Left forelimb (tissue), 1 donor: ENCODE data around the gene ZNF75A.
A peak's percentile ranks its signal among the peaks of the same experiment; 100 is the strongest.
"Not testable (repeated sequence)": the region's sequence is repeated elsewhere in the genome, so short reads cannot be mapped to it uniquely, and the experiment has no call there.

Source experiments
- DNase-seq: peaks from one replicate; pipeline ENCODE4 v3.0.0-alpha.2; 2018; ENCODE audit warnings: low spot score

ZNF75A gene

DNA sequence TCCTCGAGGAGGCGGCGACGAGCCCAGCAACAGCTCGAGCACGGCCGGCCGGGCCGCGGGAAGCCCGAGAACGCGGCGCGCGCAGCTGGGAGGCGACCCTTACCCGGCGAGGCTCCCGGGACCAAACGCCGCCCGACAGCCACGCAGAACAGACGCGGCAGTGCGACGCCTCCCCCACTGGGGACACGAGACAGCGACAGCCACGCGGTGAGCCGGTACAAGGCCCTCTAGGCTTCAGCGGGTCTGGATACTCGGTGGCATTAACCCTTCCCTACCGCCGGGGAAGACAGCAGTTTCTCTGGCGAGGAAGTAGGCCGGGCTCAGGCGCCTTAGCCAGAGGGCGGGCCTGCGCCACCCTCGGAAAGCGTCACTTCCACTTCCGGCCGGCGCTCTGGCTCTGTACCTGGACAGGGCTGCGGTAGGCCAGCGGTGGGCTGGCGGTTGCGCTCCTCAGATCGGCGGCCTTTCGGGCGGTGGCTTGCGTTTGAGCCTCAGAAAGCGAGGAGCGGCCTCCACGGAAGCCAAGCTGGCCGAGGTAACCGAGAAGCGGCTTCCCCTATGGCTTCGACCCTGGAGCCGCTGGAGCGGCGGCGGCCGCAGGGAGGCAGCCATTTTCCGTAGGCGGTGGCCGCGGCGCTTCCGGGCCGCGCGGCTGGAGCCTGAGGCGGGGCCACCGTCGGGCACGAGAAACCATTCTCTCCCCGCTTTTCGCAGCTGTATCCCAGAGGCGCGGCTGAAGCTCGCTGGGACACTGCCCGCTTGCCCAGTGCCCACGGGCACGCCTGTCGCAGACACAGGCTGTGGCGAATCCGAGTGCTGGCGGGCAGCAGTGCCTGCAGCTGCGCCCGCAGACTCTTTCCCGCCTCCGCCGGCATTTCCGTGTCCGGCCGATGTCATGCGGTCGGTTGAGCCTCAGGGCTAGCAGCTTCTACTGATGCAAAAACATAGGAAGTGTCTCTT lies at the start of gene ZNF75A, which contains the start of gene TIGD7:
Gene ZNF75A (plus strand): TSS at position 389 of the 960 bp plus-strand sequence. CDS start 2,932 bp downstream, outside the sequence.
Gene TIGD7 (minus strand): TSS at position 322 of the 960 bp plus-strand sequence. CDS start 4,816 bp downstream, outside the sequence.
- DNase-seq = peak; percentile 92

DNA sequence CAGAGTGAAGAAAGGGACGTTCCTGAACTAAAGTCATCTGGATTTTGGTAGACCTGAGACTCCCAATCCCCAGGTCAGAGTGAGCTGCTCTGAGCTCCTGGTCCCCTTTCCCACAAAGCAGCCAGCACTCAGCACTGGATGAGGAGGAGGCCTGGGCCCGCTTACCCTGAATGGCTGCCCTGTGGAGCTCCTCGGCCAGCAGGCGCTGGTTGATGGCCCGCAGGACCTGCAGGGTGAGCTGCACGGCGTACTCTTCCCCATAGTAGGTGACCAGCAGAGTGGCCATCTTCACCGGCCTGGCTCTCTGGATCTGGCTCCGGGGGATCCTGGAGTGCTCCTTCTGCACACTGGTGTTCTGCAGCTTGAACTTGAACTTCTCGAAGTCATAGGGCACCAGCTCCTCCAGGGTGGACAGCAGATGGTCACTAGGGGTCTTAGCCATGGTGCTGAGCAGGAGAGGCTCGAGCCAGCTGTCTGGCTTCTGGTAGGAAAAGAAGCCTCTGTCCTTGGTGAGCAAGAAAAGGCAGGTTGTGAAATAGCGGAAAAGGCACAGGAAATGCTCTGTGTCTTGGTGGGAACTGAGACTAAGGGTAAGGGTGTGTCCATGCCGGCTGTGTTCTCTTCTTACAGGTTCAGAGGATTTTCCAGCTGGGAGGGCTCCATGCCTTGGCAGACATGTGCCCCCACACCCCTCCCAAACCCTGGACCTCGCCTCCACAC lies 49.0 kb upstream of the ZNF75A start, which contains the start of gene MEFV:
Gene MEFV (minus strand): TSS at position 488 of the 720 bp plus-strand sequence. CDS start 46 bp downstream, at position 442.
- no peak for DNase-seq

DNA sequence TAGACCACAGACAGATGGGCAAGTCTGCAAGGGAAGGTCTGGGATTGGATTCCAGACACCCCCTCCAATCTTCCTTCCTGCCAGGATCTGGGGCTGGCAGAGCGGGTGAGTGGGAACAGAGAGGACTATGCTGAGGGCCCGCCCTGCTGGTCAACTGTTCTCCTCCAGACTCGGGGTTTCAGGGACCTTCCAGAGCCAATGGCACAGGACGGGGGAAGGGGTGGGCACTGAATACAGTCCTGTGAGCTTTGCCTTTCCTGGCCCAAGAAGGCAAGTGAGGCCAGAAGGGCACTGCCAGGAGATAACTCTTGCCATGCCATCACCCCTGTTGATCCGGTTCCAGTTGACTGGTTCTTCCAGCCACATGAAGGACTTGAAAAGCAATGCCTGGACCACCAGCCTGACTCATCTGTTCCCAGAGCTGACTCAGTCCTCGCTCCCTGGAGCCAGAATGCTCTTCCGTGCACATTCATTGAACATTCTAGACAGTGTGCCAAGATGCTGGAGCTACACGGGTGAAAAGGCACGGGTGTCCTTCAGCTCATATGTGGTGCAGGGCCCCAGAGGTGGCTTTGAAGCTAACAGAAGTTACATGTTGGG lies 48.3 kb upstream of the ZNF75A start:
- DNase-seq = no peak

DNA sequence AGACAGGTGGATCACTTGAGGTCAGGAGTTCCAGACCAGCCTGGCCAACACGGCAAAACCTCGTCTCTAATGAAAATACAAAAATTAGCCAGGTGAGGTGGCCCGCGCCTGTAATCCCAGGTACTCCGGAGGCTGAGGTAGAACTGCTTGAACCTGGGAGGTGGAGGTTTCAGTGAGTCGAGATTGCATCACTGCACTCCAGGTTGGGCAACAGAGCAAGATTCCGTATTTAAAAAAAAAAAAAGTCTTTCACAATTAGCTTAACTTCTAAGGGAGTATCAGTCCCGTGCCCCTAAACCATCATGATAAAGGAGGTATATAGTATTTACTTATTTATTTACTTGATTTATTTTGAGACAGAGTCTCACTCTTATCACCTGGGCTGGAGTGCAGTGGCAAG lies 45.5 kb upstream of the ZNF75A start:
- DNase-seq = no peak

DNA sequence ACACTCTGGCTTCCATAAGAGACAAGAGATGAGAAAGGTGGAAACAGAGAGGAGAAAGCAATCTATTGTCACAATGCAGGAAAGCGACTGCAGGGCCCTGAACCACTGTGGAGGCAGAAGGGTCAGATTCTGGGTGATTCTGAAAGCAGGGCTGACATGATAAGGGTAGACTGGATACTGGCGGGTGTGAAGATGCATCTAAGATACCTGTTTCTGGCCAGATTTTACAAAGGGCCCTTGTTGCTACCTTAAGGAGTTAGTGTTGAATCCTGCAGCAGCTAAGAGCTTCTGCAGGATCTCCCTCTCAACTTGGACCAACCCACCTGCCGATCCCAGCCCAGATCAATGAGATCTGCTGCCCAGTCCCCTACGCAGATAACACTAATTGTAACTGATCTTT lies 42.8 kb upstream of the ZNF75A start:
- DNase-seq = no peak

DNA sequence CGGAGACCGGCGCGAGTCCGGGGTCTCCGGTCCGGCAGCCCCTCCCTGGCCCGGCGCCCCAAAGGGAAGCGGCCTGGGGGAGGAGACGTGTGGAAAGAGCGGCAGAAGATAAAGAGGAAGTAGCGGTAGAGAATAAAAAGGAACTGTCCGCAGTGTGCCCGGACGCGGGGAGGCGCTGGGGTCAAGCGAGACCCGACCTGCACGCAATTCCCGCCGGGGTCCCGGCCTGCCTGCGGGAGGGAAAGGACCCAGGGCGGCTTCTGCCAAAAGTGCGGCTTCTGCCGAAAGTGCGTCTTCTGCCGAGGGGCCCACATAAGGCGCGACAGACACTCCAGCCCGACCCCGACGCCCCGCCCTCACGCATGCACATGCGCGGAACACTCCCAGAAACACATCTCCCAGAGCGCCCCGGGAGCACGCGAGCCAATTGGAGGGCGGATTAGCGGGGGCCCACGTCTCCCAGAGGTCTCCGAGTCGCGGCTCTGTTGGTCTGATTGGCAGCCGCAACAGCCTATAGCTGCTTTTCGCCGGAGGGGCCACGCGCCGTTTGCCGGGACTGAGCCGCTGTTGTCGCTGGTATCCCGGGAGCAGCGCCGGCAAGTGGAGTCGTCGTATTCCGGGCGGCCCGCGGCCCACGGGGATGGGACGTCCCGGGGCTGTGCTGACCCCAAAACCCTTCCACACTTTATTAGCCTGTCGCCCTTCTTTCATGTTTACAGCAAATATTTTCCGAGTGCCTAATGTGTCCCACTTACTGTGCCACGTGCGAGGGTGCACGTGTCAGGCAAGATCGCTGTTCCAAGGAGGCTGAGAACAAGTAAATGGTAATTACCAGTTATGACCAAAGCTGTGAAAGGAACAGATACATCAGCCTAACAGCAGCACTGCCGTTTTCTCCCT lies 40.9 kb upstream of the ZNF75A start:
- peak; percentile 98 for DNase-seq

DNA sequence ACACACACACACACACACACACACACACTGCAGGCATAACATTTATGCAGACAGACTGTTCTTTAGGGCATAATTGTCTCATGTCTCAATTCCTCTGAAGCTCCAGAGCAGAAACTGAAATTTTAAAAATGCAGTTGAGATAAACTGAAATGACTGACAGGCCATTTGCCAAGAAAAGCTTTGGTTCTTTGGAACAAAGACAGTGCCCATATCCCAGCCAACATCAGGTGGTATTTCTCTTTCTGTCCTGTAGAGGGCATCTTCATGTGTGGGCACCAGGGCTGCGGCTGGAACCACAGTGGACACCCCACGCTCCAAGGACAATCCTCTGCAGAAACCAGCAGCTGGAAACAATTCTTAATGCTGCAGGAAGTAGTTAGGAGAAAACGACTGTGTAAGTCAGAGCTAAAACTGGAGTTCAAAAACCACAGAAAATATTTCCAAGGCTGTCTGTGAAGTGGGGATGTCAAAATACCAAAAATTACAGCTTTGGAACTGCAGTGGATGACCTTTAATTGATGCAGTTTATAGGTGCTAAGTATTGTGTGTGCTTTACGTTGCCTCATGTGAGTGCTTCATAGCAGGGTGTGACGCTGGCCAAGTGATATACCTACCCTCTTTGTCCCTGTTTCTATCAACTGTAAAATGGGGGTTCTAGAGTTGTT lies 38.3 kb upstream of the ZNF75A start:
- DNase-seq = no peak

DNA sequence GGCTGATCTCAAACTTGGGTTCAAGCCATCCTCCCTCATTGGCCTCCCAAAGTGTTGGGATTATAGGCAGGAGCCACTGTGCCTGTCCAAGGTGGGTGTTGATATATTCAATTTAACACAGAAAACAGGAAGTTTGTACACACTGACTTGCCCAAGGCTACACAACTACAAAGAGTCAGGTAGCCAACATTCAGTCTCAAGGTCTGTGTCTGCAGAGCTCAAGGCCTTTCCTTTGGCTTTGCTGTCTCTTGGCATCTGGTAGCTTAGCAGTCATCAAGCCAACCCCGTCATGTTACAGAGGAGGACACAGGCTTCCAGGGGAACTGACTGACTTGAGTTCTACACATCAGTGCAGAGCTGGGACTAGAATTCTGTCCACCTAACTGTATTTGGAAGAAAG lies 37.0 kb upstream of the ZNF75A start:
- DNase-seq = no peak

DNA sequence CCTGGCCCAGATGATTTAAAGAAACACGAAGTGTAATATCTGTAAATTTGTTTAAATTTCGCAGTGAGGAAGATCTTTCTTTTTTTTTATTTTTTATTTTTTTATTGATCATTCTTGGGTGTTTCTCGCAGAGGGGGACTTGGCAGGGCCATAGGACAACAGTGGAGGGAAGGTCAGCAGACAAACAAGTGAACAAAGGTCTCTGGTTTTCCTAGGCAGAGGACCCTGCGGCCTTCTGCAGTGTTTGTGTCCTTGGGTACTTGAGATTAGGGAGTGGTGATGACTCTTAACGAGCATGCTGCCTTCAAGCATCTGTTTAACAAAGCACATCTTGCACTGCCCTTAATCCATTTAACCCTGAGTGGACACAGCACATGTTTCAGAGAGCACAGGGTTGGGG lies 34.6 kb upstream of the ZNF75A start:
- DNase-seq = not testable (repeated sequence)

DNA sequence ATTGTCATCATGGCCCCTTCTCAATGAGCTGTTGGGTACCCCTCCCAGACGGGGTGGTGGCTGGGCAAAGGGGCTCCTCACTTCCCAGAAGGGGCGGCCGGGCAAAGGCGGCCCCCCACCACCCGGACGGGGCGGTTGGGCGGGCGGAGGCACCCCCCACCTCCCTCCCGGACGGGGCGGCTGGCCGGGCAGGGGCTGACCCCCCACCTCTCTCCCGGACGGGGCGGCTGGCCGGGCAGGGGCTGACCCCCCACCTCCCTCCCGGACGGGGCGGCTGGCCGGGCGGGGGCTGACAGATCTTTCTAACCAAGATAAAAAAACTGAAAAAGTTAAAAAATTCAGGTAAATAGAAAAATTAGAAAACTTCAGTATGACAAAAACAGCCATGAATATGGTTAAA lies 34.0 kb upstream of the ZNF75A start:
- not testable (repeated sequence) for DNase-seq

DNA sequence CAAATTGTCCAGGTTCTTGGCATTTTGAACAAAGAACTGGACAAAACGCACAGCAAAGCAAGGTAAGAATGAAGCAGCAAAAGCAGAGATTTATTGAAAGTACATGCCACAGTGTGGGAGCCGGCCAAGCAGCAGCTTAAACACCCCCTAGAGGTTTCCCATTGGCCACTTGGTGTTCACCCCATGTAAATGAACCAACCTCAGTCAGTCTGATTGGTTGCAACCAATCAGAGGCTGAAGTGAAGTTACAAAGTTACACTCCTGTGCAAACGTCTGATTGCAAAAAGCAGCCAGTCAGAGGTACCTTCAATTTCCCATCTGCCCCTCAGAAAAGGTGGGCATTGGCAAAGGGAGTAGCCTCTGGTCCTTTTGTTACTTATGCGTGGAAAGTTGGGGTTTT lies 30.8 kb upstream of the ZNF75A start:
- no peak for DNase-seq

DNA sequence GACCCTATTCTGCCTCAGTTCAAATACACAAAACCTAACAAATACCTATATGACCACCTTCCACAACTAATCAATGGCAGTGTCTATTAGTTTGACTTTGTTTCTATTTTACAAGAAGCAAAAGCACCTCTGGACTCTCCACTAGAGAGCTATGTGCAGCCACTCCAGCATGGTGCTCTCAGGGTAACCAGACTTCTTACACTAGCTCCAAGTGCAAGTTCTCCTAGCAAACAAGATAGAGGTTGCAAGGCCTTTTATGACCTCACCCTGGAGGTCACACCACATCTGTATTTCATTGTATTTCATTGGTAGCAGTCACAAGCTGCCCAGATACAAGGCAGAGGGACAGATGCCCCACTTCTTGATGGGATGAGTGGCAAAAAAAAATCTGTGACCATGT lies 30.4 kb upstream of the ZNF75A start:
- DNase-seq = no peak

DNA sequence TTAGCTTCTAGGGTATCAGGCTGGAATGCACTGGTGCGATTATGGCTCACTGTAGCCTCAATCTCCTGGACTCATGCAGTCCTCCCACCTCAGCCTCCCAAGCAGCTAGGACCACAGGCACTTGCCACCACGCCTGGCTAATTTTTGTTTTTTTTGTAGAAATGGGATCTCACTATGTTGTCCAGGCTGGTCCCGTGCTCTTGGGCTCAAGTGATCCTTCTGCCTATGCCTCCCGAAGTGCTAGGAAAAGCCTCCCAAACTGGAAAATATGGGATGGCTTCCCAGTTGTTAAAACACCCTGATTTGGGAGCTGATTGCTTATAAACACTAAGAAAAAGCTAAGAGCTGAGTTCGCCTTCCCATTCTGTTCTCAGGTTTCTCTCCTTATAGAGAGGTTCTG lies 28.6 kb upstream of the ZNF75A start:
- DNase-seq = peak; percentile 15

DNA sequence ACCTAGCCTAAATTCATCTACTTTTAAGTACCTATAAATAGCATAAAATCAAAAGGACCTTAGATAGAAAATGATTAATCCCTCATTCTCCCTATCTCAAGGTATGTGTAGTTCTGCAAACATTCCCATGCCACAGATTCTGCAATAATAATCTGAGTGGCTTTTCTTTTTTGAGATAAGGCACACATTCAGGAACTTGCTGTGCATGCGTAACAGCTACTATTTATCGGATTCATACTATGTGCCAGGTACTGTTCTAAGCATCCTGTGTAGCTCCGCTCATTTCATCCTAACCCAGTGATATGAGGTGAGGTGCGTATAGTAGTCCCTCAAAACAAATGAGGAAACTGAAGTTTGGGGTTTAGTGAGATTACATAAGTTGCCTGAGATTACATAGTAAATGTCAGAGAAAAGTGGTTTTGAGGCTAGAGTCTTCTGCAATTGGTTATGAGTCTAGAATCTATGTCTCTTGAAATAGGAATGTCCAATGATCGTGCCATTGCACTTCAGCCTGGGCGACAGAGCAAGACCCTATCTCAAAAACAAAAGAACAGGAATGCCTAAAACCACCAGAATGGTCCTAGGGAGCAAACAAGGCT lies 24.0 kb upstream of the ZNF75A start:
- no peak for DNase-seq

DNA sequence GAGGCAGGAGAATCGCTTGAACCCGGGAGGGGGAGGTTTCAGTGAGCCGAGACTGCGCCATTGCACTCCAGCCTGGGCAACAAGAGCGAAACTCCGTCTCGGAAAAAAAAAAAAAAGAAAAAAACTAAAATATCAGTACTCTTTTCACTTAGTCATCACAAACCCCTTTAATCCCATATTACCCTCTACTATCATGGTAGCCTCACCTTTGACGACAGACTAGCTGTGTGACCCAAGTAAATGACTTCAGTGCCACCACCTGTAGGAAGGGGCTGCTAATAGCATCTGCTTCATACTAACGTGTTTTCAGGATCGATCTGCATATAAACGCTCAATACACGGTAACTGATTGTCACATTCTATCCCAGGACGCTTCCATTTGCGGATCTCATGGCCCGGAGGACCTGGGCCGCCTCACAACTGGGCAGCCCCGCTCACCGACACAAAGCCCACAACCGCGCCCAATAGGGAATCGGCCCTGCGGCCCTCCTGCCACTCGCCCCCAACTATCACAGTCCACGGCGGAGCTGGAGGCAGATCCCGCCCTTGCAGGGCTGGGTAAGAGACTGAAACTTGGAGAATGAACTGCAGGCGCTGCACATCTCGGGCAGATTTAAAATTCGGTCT lies 23.1 kb upstream of the ZNF75A start:
- no peak for DNase-seq

DNA sequence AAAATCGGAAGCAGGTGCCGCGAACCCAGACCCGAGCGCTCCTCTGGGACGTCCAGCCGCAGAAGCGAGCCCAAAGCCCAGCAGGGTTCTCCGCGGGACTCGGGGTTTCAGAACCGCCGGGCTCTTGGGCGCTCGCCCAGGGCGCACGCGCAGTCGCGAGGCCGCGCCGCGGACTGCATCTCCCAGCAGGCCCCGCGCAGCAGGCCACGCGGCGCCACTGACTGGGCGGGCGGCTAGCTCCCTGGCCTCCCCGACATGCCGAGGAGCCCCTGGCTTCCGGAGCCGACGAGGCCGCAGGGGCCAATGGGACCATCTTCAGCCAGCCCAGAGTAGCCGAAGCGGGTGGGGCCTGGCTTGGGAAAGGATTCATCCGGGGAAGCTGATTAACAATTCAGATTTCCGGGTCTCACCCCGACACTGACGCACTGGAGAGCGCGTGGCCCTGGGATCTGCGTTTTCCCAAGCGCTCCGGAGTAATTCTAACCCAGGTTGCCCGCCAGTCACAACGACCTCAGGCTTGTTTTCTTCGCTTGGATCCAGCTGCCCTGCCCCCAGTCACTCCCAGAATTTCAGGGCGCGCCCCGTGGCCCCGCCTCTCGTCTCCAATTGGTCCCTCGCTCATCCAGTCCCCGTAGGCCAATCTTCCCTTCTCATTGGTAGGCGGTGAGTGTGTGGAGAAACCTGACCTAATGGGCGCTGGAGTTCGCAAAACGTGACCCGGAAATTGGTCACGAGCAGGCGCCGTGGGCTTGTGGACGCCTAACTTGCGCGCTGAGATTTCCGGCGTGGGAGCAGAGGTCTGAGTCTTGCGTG lies 22.4 kb upstream of the ZNF75A start, which contains the start of gene ZNF263:
Gene ZNF263 (plus strand): TSS at position 762 of the 813 bp plus-strand sequence. CDS start 328 bp downstream, outside the sequence.
- peak; percentile 98 for DNase-seq

DNA sequence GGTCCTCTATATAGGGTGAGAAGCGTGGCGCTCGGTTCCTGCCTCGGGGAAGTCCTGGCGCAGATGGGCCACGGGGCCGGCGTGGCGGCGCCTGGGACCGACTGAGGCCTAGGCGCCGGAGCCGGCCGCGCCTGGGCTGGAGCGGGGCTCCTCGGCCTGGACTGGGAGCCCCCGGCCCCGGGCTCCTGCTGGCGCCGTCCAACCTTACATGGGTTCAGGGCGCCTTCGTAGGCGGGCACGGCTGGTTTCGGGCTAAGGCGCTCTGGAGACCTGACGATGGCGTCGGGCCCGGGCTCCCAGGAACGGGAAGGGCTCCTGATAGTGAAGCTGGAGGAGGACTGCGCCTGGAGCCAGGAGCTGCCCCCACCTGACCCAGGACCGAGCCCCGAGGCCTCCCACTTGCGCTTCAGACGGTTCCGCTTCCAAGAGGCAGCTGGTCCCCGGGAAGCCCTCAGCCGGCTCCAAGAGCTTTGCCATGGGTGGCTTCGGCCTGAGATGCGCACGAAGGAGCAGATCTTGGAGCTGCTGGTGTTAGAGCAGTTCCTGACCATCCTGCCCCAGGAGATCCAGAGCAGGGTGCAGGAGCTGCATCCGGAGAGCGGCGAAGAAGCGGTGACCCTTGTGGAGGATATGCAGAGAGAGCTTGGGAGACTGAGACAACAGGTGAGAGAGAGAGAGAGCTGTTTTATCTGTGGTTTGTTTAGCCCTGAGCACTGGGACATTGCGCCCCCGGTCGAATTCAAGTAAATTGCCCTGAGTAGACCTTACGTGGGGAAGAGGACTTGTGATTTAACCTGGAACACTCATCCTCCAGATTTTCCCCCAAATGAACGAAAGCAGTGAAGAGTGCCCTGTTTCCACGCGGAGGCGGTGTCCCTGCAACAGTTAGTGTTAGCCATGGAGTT lies 21.5 kb upstream of the ZNF75A start:
- no peak for DNase-seq

DNA sequence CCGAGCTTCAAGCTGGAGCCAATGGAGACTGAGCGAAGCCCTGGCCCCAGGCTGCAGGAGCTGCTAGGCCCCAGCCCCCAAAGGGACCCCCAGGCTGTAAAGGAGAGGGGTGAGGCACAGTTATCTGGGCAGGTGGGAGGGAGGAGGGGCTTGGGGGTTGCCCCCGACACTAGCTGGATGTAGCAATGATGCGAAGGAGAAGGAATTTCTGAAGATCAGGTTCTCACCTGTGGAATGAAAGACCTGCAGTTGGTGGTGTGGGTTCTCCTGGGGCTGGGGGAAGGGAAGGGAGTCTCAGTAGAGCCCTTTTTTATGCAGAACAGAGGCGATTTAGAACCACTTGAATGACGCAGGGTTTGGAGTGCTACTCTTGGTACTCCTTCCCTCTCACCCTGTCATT lies 20.2 kb upstream of the ZNF75A start:
- DNase-seq = no peak
